Measurements from ENCODE around the gene DPY19L1.

DNA sequence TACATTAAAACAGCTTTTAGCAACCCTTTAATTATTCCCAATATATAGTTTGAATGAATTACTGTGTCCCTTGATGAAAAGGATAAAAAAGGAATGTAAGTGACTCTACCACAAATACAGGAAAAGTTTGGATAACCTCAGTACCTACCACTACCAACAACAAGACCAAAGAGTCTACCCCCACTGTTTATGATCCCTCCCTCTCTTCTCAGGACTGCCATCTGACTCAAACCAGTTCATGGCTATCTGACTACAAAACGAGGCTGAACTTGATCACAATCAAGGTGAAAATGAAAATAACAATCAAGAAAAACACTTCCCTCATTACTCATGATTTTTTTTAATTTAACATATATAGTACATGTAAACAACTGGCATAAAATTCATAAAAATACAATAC, 108.7 kb downstream of the DPY19L1 start:
- TF ChIP-seq, protein P1, sequence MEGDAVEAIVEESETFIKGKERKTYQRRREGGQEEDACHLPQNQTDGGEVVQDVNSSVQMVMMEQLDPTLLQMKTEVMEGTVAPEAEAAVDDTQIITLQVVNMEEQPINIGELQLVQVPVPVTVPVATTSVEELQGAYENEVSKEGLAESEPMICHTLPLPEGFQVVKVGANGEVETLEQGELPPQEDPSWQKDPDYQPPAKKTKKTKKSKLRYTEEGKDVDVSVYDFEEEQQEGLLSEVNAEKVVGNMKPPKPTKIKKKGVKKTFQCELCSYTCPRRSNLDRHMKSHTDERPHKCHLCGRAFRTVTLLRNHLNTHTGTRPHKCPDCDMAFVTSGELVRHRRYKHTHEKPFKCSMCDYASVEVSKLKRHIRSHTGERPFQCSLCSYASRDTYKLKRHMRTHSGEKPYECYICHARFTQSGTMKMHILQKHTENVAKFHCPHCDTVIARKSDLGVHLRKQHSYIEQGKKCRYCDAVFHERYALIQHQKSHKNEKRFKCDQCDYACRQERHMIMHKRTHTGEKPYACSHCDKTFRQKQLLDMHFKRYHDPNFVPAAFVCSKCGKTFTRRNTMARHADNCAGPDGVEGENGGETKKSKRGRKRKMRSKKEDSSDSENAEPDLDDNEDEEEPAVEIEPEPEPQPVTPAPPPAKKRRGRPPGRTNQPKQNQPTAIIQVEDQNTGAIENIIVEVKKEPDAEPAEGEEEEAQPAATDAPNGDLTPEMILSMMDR (IDR thresholded peaks at IDR 0.05 in 2 of 3, conservative IDR thresholded peaks at IDR 0.05 in 1 of 3; ENCODE audit: borderline replicate concordance in 1 of 3, insufficient read depth in 1 of 3, low read depth in 2 of 3, low read length in 2 of 3): no peak
- no peak for TF ChIP-seq POLR2A (IDR thresholded peaks at IDR 0.05; ENCODE audit: borderline replicate concordance, extremely low read depth, insufficient read depth, insufficient read length)
- TF ChIP-seq, protein P2, sequence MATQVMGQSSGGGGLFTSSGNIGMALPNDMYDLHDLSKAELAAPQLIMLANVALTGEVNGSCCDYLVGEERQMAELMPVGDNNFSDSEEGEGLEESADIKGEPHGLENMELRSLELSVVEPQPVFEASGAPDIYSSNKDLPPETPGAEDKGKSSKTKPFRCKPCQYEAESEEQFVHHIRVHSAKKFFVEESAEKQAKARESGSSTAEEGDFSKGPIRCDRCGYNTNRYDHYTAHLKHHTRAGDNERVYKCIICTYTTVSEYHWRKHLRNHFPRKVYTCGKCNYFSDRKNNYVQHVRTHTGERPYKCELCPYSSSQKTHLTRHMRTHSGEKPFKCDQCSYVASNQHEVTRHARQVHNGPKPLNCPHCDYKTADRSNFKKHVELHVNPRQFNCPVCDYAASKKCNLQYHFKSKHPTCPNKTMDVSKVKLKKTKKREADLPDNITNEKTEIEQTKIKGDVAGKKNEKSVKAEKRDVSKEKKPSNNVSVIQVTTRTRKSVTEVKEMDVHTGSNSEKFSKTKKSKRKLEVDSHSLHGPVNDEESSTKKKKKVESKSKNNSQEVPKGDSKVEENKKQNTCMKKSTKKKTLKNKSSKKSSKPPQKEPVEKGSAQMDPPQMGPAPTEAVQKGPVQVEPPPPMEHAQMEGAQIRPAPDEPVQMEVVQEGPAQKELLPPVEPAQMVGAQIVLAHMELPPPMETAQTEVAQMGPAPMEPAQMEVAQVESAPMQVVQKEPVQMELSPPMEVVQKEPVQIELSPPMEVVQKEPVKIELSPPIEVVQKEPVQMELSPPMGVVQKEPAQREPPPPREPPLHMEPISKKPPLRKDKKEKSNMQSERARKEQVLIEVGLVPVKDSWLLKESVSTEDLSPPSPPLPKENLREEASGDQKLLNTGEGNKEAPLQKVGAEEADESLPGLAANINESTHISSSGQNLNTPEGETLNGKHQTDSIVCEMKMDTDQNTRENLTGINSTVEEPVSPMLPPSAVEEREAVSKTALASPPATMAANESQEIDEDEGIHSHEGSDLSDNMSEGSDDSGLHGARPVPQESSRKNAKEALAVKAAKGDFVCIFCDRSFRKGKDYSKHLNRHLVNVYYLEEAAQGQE (IDR thresholded peaks at IDR 0.05; ENCODE audit: low read depth): no peak
- TF ChIP-seq, protein P3, sequence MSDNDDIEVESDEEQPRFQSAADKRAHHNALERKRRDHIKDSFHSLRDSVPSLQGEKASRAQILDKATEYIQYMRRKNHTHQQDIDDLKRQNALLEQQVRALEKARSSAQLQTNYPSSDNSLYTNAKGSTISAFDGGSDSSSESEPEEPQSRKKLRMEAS (IDR thresholded peaks at IDR 0.05): no peak
- TF ChIP-seq YY1 (IDR thresholded peaks at IDR 0.05; ENCODE audit: extremely low read depth, insufficient replicate concordance, low read depth, low read length): no peak
- TF ChIP-seq SP1 (IDR thresholded peaks at IDR 0.05; ENCODE audit: low read depth): no peak
- no peak for TF ChIP-seq EZH2 (IDR thresholded peaks at IDR 0.05)
- no peak for TF ChIP-seq ZNF274 (IDR thresholded peaks at IDR 0.05; ENCODE audit: low read depth, low read length)
- no peak for TF ChIP-seq EZH2phosphoT487 (IDR thresholded peaks at IDR 0.05; ENCODE audit: borderline replicate concordance)
- TF ChIP-seq CEBPB (IDR thresholded peaks at IDR 0.05; ENCODE audit: low read depth): no peak
- TF ChIP-seq RAD21 (IDR thresholded peaks at IDR 0.05; ENCODE audit: low read depth): no peak

Data from HCT116 (cell line).